Measurements from ENCODE around the gene MYO5A. TPM values are rescaled to one million over a fixed set of nuclear protein-coding genes. Genes with fewer than 3 reads are reported as not detected.
"Not testable (repeated sequence)": the region's sequence is repeated elsewhere in the genome, so short reads cannot be mapped to it uniquely, and the experiment has no call there.

Gene MYO5A
- total and polyA plus RNA-seq, 9 of the 15 experiments (the other 6 are each of a cell fraction or from before 2014, with no cell fraction given), result 0.03 to 0.82 (median 0.40) TPM

DNA sequence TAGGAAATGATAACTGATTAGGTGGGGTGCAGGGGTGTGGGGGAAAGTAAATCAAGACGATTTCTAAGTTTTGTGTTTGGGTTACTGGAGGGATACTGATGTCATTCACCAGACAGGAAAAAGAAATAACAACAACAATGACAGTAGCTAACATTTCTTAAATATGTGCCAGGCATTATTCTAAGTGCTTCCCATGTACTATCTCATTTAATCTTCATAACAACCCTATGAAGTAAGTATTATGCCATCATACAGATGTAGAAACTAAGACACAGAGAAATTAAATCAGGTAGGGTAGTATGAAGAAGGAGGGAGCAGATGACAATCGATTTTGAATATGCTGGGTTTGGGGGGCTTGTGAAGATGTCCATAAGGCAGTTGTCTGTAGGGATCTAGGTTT is 13.3 kb downstream of the MYO5A start (continued):
- no peak for TF ChIP-seq ZNF224 (CRISPR knock-in tag; IDR thresholded peaks at IDR 0.05)
- TF ChIP-seq, protein P1, sequence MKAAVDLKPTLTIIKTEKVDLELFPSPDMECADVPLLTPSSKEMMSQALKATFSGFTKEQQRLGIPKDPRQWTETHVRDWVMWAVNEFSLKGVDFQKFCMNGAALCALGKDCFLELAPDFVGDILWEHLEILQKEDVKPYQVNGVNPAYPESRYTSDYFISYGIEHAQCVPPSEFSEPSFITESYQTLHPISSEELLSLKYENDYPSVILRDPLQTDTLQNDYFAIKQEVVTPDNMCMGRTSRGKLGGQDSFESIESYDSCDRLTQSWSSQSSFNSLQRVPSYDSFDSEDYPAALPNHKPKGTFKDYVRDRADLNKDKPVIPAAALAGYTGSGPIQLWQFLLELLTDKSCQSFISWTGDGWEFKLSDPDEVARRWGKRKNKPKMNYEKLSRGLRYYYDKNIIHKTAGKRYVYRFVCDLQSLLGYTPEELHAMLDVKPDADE (conservative IDR thresholded peaks at IDR 0.05; ENCODE audit: control insufficient read depth, low read depth, low read length), result no peak

DNA sequence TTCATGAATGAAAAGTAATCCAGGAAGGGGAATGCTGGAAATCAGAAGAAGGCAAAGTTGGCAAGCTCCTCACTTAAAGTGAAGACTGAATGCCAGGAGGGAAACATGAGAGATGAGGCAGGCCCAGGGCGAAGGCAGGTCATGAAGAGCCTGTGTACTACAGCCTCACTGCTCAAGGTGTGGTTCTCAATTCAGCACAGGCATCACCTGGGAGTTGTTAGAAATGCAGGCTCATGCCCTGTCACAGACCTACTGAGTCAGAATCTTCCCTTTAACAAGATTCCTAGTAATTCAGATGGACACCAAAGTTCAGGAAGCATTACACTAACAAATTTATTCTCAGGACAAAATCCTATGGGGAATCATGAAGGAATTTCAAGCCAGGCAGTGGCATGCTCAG is 14.2 kb downstream of the MYO5A start:
- BruUV-seq (replicated peaks), result no TSS peak
- Histone ChIP-seq H3K9me3 (replicated peaks; ENCODE audit: control insufficient read depth, insufficient read depth, low read depth, low read length) (no peaks in the 10 kb centered on the region), H3K4me1 (replicated peaks in 1 of 2; ENCODE audit: control insufficient read depth in 2 of 2, insufficient read depth in 2 of 2, low read length in 2 of 2) (no peaks in the 10 kb centered on the region), H3K36me3 (ENCODE audit: control insufficient read depth, insufficient read depth, low read length) (no peaks in the 10 kb centered on the region), H3K9ac (ENCODE audit: insufficient read depth in 1 of 2, low read depth in 2 of 2, low read length in 2 of 2) (no peak overlapping the region), H3K27ac (ENCODE audit: extremely low read depth, low read depth, low read length) (no peak overlapping the region), H2AFZ (ENCODE audit: low read depth, low read length) (no peak overlapping the region), H3K4me2 (ENCODE audit: insufficient read depth, low read length) (no peak overlapping the region), H3K27me3 (ENCODE audit: control insufficient read depth in 2 of 2, insufficient read depth in 2 of 2, low read length in 2 of 2) (peaks cover 4 to 8% of the 10 kb centered on the region in 2 experiments; a peak in 3 of 5 replicates), H4K20me1 (replicated peaks; ENCODE audit: control insufficient read depth, insufficient read depth, low read length) (no peaks in the 10 kb centered on the region), H3K79me2 (ENCODE audit: control insufficient read depth, insufficient read depth, low read length) (no peaks in the 10 kb centered on the region), H3K4me3 (no peak overlapping the region), H3K9me1 (ENCODE audit: control insufficient read depth, insufficient read depth, low read length) (no peaks in the 10 kb centered on the region)
- WGBS (ENCODE audit: insufficient coverage, low coverage, missing lambda C conversion rate), result 0% methylated on average over 1 of the region's 1 CpG
- TF ChIP-seq RBBP5 (IDR thresholded peaks at IDR 0.05; ENCODE audit: borderline replicate concordance, insufficient read depth, low read length, poor library complexity, severe bottlenecking) (no peak), HMGN3 (IDR thresholded peaks at IDR 0.05; ENCODE audit: borderline replicate concordance, extremely low read depth, insufficient read length, low read depth, low read length) (no peak), PHF21A (IDR thresholded peaks at IDR 0.05; ENCODE audit: borderline replicate concordance, low read depth) (no peak), RBFOX2 (IDR thresholded peaks at IDR 0.05; ENCODE audit: low read depth, low read length) (no peak)
- no peak for ATAC-seq
- intact Hi-C loops (cut with micrococcal nuclease), result no loop called here
- no peak for FAIRE-seq
- DNase-seq (ENCODE audit: extremely low read depth in 1 of 4, low spot score in 3 of 4), result no peak
- POLR2A ChIA-PET, result no interaction called here
- in situ Hi-C loops (cut with MboI), result no loop called here
- CTCF ChIA-PET (ENCODE audit: low intra/inter-chr PET ratio), result no interaction called here

DNA sequence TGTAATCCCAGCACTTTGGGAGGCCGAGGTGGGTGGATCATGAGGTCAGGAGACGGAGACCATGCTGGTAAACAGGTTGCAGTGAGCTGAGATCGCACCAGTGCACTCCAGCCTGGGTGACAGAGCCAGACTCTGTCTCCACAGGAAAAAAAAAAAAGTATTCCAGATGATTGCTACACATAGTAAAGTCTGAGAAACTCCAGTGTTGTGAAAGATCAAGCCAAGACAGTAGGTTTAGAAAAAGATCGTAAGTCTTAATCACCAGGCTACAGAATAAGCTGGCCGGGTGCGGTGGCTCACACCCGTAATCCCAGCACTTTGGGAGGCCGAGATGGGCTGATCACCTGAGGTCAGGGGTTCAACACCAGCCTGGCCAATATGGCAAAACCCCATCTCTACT is 15.8 kb downstream of the MYO5A start:
- H3K4me3 ChIP-seq; H3K9ac ChIP-seq (ENCODE audit: insufficient read depth in 1 of 2, low read depth in 2 of 2, low read length in 2 of 2); BruUV-seq (replicated peaks); H2AFZ ChIP-seq (ENCODE audit: low read depth, low read length); H3K4me1 ChIP-seq (replicated peaks in 1 of 2; ENCODE audit: control insufficient read depth in 2 of 2, insufficient read depth in 2 of 2, low read length in 2 of 2); H3K4me2 ChIP-seq (ENCODE audit: insufficient read depth, low read length); ATAC-seq; CTCF ChIA-PET (ENCODE audit: low intra/inter-chr PET ratio); H3K27ac ChIP-seq (ENCODE audit: extremely low read depth, low read depth, low read length); in situ Hi-C loops (cut with MboI); POLR2A ChIA-PET; H4K20me1 ChIP-seq (replicated peaks; ENCODE audit: control insufficient read depth, insufficient read depth, low read length); H3K9me1 ChIP-seq (ENCODE audit: control insufficient read depth, insufficient read depth, low read length); H3K36me3 ChIP-seq (ENCODE audit: control insufficient read depth, insufficient read depth, low read length); FAIRE-seq; H3K9me3 ChIP-seq (replicated peaks; ENCODE audit: control insufficient read depth, insufficient read depth, low read depth, low read length); H3K79me2 ChIP-seq (ENCODE audit: control insufficient read depth, insufficient read depth, low read length); DNase-seq (ENCODE audit: extremely low read depth in 1 of 4, low spot score in 3 of 4); H3K27me3 ChIP-seq (ENCODE audit: control insufficient read depth in 2 of 2, insufficient read depth in 2 of 2, low read length in 2 of 2); intact Hi-C loops (cut with micrococcal nuclease): not testable (repeated sequence)
- WGBS (ENCODE audit: insufficient coverage, low coverage, missing lambda C conversion rate), result under 1% methylated on average over 8 of the region's 8 CpGs

Data from K562 (cell line).